Stomach (tissue), 9 donors: ENCODE results near the gene AGAP1. TPM values are rescaled to one million over a fixed set of nuclear protein-coding genes. Genes with fewer than 3 reads are reported as not detected.

Experiments
- DNase-seq, 2 donors: peaks; one replicate each; pipeline versions ENCODE4 v3.0.0 to v3.0.0-alpha.2; 2013 to 2019
- H3K27ac ChIP-seq, 5 donors: fragments of 200-600 bp in 4 of 5; sonication (generic) in 4 of 5; one replicate each; pipeline ENCODE4 v1.5.1; 2013 to 2019; ENCODE audit warnings: mild to moderate bottlenecking in 1 of 5, moderate library complexity in 1 of 5
- H3K27me3 ChIP-seq, 3 donors: fragments of 200-600 bp; sonication (generic); one replicate each; pipeline ENCODE4 v1.5.1; 2017 to 2019; ENCODE audit warnings: mixed run types in 1 of 3
- H3K36me3 ChIP-seq, 4 donors: fragments of 200-600 bp; sonication (generic); 1 replicate in 3 of 4; 2 replicates in 1 of 4; pipeline ENCODE4 v1.5.1; 2016 to 2019
- H3K4me1 ChIP-seq, 4 donors: fragments of 200-600 bp; sonication (generic); one replicate each; pipeline ENCODE4 v1.5.1; 2016 to 2019
- H3K4me3 ChIP-seq, 4 donors: fragments of 200-600 bp; sonication (generic) in 3 of 4; one replicate each; pipeline ENCODE4 v1.5.1; 2016 to 2019; ENCODE audit warnings: mild to moderate bottlenecking in 1 of 4
- H3K9me3 ChIP-seq, 4 donors: fragments of 200-600 bp; sonication (generic); one replicate each; pipeline ENCODE4 v1.5.1; 2016 to 2019
- EP300 ChIP-seq: sonication (generic); formaldehyde crosslinking; IDR thresholded peaks from one replicate; pipeline ENCODE4 v1.6.1; 2017; ENCODE audit warnings: antibody characterized with exemption
- POLR2A ChIP-seq, 4 donors: fragments of 450-650 bp; IDR thresholded peaks; one replicate each; pipeline ENCODE4 v1.6.1; 2016; ENCODE audit warnings: antibody characterized with exemption in 4 of 4, control low read depth in 2 of 4, mild to moderate bottlenecking in 1 of 4, moderate library complexity in 1 of 4
- POLR2AphosphoS5 ChIP-seq, 3 donors: sonication (generic); formaldehyde crosslinking; IDR thresholded peaks; one replicate each; pipeline ENCODE4 v1.6.1; 2016; ENCODE audit warnings: antibody characterized with exemption in 3 of 3
- WGBS, 5 donors: extraction: QIAGEN DNeasy Blood & Tissue Kit in 3 of 5; methylation state at CpG; one replicate each; pipeline versions ENCODE4 v1.1.5 to v1.1.7; 2013 to 2018; 5-methylcytosine and 5-hydroxymethylcytosine counted together
- intact Hi-C: fragments of 100-400 bp; cut with DNase I; formaldehyde crosslinking; loops from one replicate; pipeline ENCODE4 v1.15.1; 2023; ENCODE audit warnings: low total_unique reads
- polyA plus RNA-seq, 3 donors: library from polyadenylated mRNA; stranded (reverse); fragments of 200-250 nt; gene quantifications; one replicate each; pipeline ENCODE4 v1.2.3, GENCODE V29; 2013
- total RNA-seq, 5 donors: library from RNA; depleted of rRNA; stranded (reverse); fragments of >200 nt; gene quantifications; one replicate each; pipeline versions ENCODE4 v1.1.0 to v1.2.3, GENCODE V29; 2014 to 2016
- TF ChIP-seq, protein P1 (sequence below), 7 experiments: fragments of 450-650 bp in 4 of 7; fragments of 200-600 bp in 3 of 7; sonication (generic) in 3 of 7; IDR thresholded peaks; one replicate each; pipeline ENCODE4 v1.5.1; 2016 to 2019; ENCODE audit warnings: antibody characterized with exemption in 7 of 7, control low read depth in 2 of 7, mild to moderate bottlenecking in 1 of 7
- donor health status: healthy with polysubstance abuse.
- donor health status: Bipolar disorder and iron deficiency.
- donor health status: healthy.

The AGAP1 gene
- total and polyA plus RNA-seq, 8 donors, result 4.2 to 139 (median 35.0) TPM

DNA sequence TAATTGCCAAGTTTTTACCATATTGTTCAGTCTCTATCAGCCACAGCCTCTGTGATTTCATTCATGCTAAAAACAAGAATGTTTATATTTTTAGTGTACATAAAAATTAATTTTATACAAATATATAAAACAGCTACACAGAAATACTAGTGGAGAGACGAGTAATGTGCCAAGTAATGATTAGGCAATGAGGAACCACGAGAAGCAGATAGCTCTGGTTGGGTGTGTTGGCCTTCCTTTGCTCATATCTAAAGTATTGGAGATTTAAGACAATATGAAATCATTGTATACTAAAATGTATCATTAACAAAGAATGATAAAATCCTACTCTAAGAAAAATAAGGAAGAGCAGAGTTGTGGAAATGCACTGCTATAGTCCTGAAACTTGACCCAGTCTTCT, 326.7 kb downstream of the AGAP1 start:
- intact Hi-C loops, result no loop called here
- DNase-seq, result no peak
- WGBS, 5 donors, result 59 to 76% (median 73%) methylated on average over 2 of the region's 2 CpGs

DNA sequence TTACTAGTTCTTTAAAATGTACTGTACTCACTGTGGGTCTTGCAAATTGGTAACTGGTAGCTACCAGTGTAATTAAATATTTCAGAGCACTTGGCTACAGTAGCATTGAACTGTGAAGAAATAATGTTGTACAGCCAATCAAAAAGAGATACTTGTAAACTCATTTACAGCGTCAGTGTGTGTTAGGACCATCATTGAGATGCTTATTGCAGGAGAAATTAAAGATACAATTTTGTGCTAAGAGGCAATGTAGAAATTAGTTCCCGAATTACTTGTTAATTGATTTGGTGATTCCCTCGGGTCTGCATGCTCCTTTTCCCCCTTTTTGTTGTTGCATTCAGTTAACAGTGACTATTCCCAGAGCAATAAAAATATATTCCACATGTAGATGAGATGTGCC, 330.5 kb downstream of the AGAP1 start:
- TF ChIP-seq EP300 (no peak), POLR2AphosphoS5 (IDR thresholded peaks at IDR 0.05) (no peak), POLR2A (IDR thresholded peaks at IDR 0.05) (no peak)
- TF ChIP-seq, protein P1, sequence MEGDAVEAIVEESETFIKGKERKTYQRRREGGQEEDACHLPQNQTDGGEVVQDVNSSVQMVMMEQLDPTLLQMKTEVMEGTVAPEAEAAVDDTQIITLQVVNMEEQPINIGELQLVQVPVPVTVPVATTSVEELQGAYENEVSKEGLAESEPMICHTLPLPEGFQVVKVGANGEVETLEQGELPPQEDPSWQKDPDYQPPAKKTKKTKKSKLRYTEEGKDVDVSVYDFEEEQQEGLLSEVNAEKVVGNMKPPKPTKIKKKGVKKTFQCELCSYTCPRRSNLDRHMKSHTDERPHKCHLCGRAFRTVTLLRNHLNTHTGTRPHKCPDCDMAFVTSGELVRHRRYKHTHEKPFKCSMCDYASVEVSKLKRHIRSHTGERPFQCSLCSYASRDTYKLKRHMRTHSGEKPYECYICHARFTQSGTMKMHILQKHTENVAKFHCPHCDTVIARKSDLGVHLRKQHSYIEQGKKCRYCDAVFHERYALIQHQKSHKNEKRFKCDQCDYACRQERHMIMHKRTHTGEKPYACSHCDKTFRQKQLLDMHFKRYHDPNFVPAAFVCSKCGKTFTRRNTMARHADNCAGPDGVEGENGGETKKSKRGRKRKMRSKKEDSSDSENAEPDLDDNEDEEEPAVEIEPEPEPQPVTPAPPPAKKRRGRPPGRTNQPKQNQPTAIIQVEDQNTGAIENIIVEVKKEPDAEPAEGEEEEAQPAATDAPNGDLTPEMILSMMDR (IDR thresholded peaks at IDR 0.05), result no peak
- Histone ChIP-seq H3K36me3 (peaks cover 0 to 48% (median 22%) of the 10 kb centered on the region in 4 donors), H3K27me3 (no peaks in the 10 kb centered on the region), H3K4me1 (no peaks in the 10 kb centered on the region), H3K9me3 (no peaks in the 10 kb centered on the region), H3K4me3 (no peak overlapping the region), H3K27ac (no peak overlapping the region)
- DNase-seq, result no peak
- intact Hi-C loops, result no loop called here
- WGBS, 5 donors, result 90 to 95% (median 93%) methylated on average over 3 of the region's 3 CpGs

More for the DNA sequence above, 326.7 kb downstream of the AGAP1 start:
- Histone ChIP-seq H3K36me3 (peaks cover 0 to 28% (median 22%) of the 10 kb centered on the region in 4 donors), H3K27ac (no peak overlapping the region), H3K9me3 (no peaks in the 10 kb centered on the region), H3K4me3 (no peak overlapping the region), H3K4me1 (peaks cover 0 to 11% (median 0%) of the 10 kb centered on the region in 4 donors), H3K27me3 (no peaks in the 10 kb centered on the region)
- TF ChIP-seq POLR2A (IDR thresholded peaks at IDR 0.05) (no peak), POLR2AphosphoS5 (IDR thresholded peaks at IDR 0.05) (no peak), EP300 (no peak)
- TF ChIP-seq, protein P1 (IDR thresholded peaks at IDR 0.05), result no peak

DNA sequence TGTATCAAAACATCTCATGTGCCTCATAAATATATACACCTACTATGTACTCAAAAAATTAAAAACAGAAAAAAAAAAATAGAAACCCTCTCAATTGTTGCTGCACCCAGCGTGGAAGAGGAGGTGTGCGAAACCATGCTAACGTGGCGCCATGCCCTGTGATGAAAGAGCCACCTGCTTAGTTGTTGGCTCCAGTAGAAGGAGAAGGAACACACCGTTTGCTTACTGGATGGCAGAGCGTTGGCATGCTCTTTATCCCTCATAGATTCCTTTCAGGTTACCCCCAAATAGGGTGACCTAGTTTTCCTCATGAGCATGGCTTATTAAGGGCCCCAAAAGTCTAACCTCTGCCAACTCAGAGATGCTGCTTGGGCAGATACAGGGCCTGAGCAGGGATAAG, 332.1 kb downstream of the AGAP1 start:
- whole genome bisulfite sequencing, 5 donors, result 94 to 98% (median 97%) methylated on average over 6 of the region's 6 CpGs
- intact Hi-C loops, result no loop called here
- Histone ChIP-seq H3K4me1 (no peaks in the 10 kb centered on the region), H3K36me3 (peaks cover 0 to 53% (median 30%) of the 10 kb centered on the region in 4 donors), H3K27ac (no peak overlapping the region), H3K27me3 (no peaks in the 10 kb centered on the region), H3K9me3 (no peaks in the 10 kb centered on the region), H3K4me3 (no peak overlapping the region)
- DNase-seq, result no peak
- TF ChIP-seq, protein P1 (IDR thresholded peaks at IDR 0.05), result no peak
- TF ChIP-seq EP300 (no peak), POLR2AphosphoS5 (IDR thresholded peaks at IDR 0.05) (no peak), POLR2A (IDR thresholded peaks at IDR 0.05) (no peak)

DNA sequence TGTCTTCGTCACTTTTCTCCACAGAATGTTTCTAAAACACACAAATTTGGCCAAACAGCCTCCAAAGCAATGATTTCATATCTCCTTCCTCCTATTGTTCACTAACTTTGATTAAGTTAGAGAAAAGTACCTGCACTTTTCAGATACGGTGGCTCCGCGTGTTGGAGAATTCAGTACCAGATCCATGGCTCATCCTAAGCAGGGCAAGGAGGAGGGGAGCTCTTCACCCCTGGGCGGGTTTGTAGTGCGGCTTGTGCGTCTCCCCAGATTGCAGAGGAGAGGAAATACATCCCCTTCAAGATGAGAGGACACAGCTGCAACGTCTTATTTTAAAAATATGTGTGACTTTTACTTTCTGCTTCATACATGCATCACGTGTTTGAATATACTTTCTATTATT, 333.0 kb downstream of the AGAP1 start:
- WGBS, 5 donors, result 86 to 92% (median 92%) methylated on average over 9 of the region's 9 CpGs
- no peaks in the 10 kb centered on the region for H3K9me3 ChIP-seq
- H3K27me3 ChIP-seq, result no peaks in the 10 kb centered on the region
- DNase-seq, result peak in 1 of 2 donors; percentile 41
- peaks cover 0 to 58% (median 32%) of the 10 kb centered on the region in 4 donors for H3K36me3 ChIP-seq
- intact Hi-C loops, result no loop called here
- TF ChIP-seq EP300 (no peak), POLR2AphosphoS5 (IDR thresholded peaks at IDR 0.05) (no peak), POLR2A (IDR thresholded peaks at IDR 0.05) (no peak)
- TF ChIP-seq, protein P1 (IDR thresholded peaks at IDR 0.05), result no peak
- no peak overlapping the region for H3K4me3 ChIP-seq
- H3K4me1 ChIP-seq, result no peaks in the 10 kb centered on the region
- no peak overlapping the region for H3K27ac ChIP-seq
